Panc1 (cell line): ENCODE data around the gene TMEM109. TPM values are rescaled to one million over a fixed set of nuclear protein-coding genes. Genes with fewer than 3 reads are reported as not detected.

Experiments
- ATAC-seq: fragments of 200-7000 bp; cut with Tn5 transposase; 2 replicates; pipeline ENCODE4 v1.9.1; 2020; ENCODE audit warnings: mild to moderate bottlenecking, moderate library complexity
- BruUV-seq: library from RNA; stranded (reverse); fragments of 400-500 nt; replicated peaks from 2 replicates; lab custom pipeline; 2021; lab: Mats Ljungman, UMichigan
- CTCF ChIA-PET: fragments of 300-600 bp; sonication (Branson Sonifier 250); formaldehyde crosslinking; loops from one replicate; lab custom pipeline; 2022; ENCODE audit warnings: antibody characterized with exemption; lab: Charles Lee
- POLR2A ChIA-PET: fragments of 300-600 bp; sonication (Branson Sonifier 250); formaldehyde crosslinking; loops from one replicate; lab custom pipeline; 2022; ENCODE audit warnings: antibody characterized with exemption; lab: Charles Lee
- DNase-seq: peaks from one replicate; pipeline ENCODE4 v3.0.0-alpha.2; 2010; ENCODE audit warnings: low read depth, low spot score
- H3K27ac ChIP-seq: 2 replicates; pipeline ENCODE4 v1.5.1; 2011; ENCODE audit warnings: mild to moderate bottlenecking, low read length, inconsistent platforms
- H3K27me3 ChIP-seq: fragments of 200-500 bp; sonication (Bioruptor generic); 2 replicates; pipeline ENCODE4 v1.6.0; 2014; ENCODE audit warnings: low read length, inconsistent platforms; ENCODE audit not compliant: control insufficient read depth, insufficient read depth
- H3K36me3 ChIP-seq: fragments of 200-500 bp; sonication (Bioruptor generic); 2 replicates; pipeline ENCODE4 v1.5.1; 2014; ENCODE audit warnings: inconsistent platforms, mild to moderate bottlenecking, low read length, moderate library complexity; ENCODE audit not compliant: control insufficient read depth, insufficient read depth
- H3K4me1 ChIP-seq: 2 replicates; pipeline ENCODE4 v1.5.1; 2011; ENCODE audit warnings: inconsistent platforms, mild to moderate bottlenecking, low read length, moderate library complexity; ENCODE audit not compliant: control insufficient read depth, insufficient read depth
- H3K4me3 ChIP-seq, 2 experiments: 2 replicates each; pipeline ENCODE4 v1.5.1; 2011 to 2012; ENCODE audit warnings: low read depth in 2 of 2, low read length in 2 of 2, mild to moderate bottlenecking in 2 of 2, inconsistent platforms in 1 of 2, moderate library complexity in 1 of 2
- H3K9me3 ChIP-seq: fragments of 200-500 bp; sonication (Bioruptor generic); 2 replicates; pipeline ENCODE4 v1.5.1; 2014; ENCODE audit warnings: low read depth, mild to moderate bottlenecking, inconsistent platforms, low read length, moderate library complexity; ENCODE audit not compliant: control insufficient read depth, insufficient read depth
- CTCF ChIP-seq: fragments of 450-650 bp; IDR thresholded peaks from 2 replicates; pipeline ENCODE4 v1.5.1; 2017; ENCODE audit warnings: mild to moderate bottlenecking
- POLR2AphosphoS5 ChIP-seq: IDR thresholded peaks from 2 replicates; pipeline ENCODE4 v1.6.1; 2012; ENCODE audit warnings: mild to moderate bottlenecking, low read depth, low read length, moderate library complexity
- REST ChIP-seq, 2 experiments: IDR thresholded peaks; 2 replicates each; pipeline ENCODE4 v1.6.1; 2011 to 2012; ENCODE audit warnings: low read depth in 2 of 2, control low read depth in 1 of 2, low read length in 1 of 2, mild to moderate bottlenecking in 1 of 2, moderate library complexity in 1 of 2; ENCODE audit not compliant: insufficient read depth in 1 of 2
- SIN3A ChIP-seq: IDR thresholded peaks from 2 replicates; pipeline ENCODE4 v1.6.1; 2012; ENCODE audit warnings: low read depth, mild to moderate bottlenecking, low read length, moderate library complexity, borderline replicate concordance; ENCODE audit not compliant: insufficient read depth
- TCF7L2 ChIP-seq: IDR thresholded peaks from 2 replicates; pipeline ENCODE4 v1.6.1; 2011; ENCODE audit warnings: mild to moderate bottlenecking, low read depth, low read length, inconsistent platforms
- in situ Hi-C: cut with HindIII; loops from 2 replicates; pipeline ENCODE4 v1.10.0; 2016; ENCODE audit warnings: low sequenced_read_pairs, low pct_unique_long_range_greater_than_20kb
- intact Hi-C: fragments of 100-400 bp; cut with micrococcal nuclease; formaldehyde crosslinking; loops from one replicate; pipeline ENCODE4 v1.10.0; 2022; ENCODE audit not compliant: unreplicated experiment
- total RNA-seq: library from RNA; stranded (reverse); gene quantifications from one replicate; pipeline ENCODE4 v1.2.1, GENCODE V29; 2021; ENCODE audit not compliant: unreplicated experiment

The TMEM109 gene
- total RNA-seq, 1 experiment from 2014 or later: 91.8 TPM

- ATAC-seq: no peak
- intact Hi-C loops: no loop called here
- no peak overlapping the region for H3K27ac ChIP-seq
These were observed 3.3 kb downstream of the TMEM109 start for GRCh38 chr11:60917267-60917666.

GRCh38 chr11:60918251-60918938 is 4.4 kb downstream of the TMEM109 start:
- Histone ChIP-seq H3K9me3 (no peaks in the 10 kb centered on the region), H3K4me3 (no peak overlapping the region), H3K4me1 (peaks cover 15% of the 10 kb centered on the region), H3K36me3 (no peaks in the 10 kb centered on the region; the same call in 1 of the 2 replicates), H3K27me3 (no peaks in the 10 kb centered on the region), H3K27ac (no peak overlapping the region)
- in situ Hi-C loops (no loop called here), intact Hi-C loops (no loop called here)
- ATAC-seq: no peak
- CTCF ChIA-PET: no interaction called here
- no TSS peak for BruUV-seq
- TF ChIP-seq CTCF (no peak), REST (IDR thresholded peaks at IDR 0.05; ENCODE audit: insufficient read depth in 1 of 2, low read depth in 2 of 2, low read length in 1 of 2) (no peak), POLR2AphosphoS5 (no peak), TCF7L2 (no peak), SIN3A (no peak)
- POLR2A ChIA-PET: no interaction called here
- DNase-seq: no peak

More at GRCh38 chr11:60917267-60917666, 3.3 kb downstream of the TMEM109 start:
- Histone ChIP-seq H3K4me3 (no peak overlapping the region), H3K36me3 (no peaks in the 10 kb centered on the region; the same call in 1 of the 2 replicates), H3K9me3 (no peaks in the 10 kb centered on the region), H3K4me1 (peaks cover 15% of the 10 kb centered on the region), H3K27me3 (no peaks in the 10 kb centered on the region)
- ChIA-PET CTCF (interaction anchor here (0.6 kb wide), 1 partner anchor 21 kb away, joined by 6 read pairs; no protein-coding TSS in a partner anchor), POLR2A (no interaction called here)
- TF ChIP-seq CTCF: no peak
- no peak for TF ChIP-seq POLR2AphosphoS5
- TF ChIP-seq SIN3A: no peak
- TF ChIP-seq TCF7L2: no peak
- TF ChIP-seq REST (IDR thresholded peaks at IDR 0.05; ENCODE audit: insufficient read depth in 1 of 2, low read depth in 2 of 2, low read length in 1 of 2): no peak
- no TSS peak for BruUV-seq
- no peak for DNase-seq
- in situ Hi-C loops: no loop called here
